Heart left ventricle (tissue), 13 donors: ENCODE results near the gene ARL5C.

Source experiments
- CTCF ChIP-seq, 12 donors: fragments of 200-600 bp; sonication (generic) in 4 of 12; IDR thresholded peaks; one replicate each; pipeline versions ENCODE4 v1.5.0 to v1.8.0; 2018 to 2022; ENCODE audit warnings: antibody characterized with exemption in 12 of 12, mild to moderate bottlenecking in 5 of 12
- POLR2A ChIP-seq, 2 donors: fragments of 450-650 bp; IDR thresholded peaks; one replicate each; pipeline ENCODE4 v1.6.1; 2017; ENCODE audit warnings: antibody characterized with exemption in 2 of 2, mild to moderate bottlenecking in 2 of 2, moderate library complexity in 2 of 2
- donor health status: ischemic (EF 13 %, LVEDD 7.1; RV severe dilation, severe dysfunction).
- donor health status: DM: no; HTN: yes; CAD: no.
- donor health status: DM: no; HTN: no; CAD: no.
- donor health status: ischemic (EF 25% LVEDD 6.9; RV normal size, moderate dysfunction).
- donor health status: ischemic (EF 25% LVEDD 5.7; RV mildly dilated, moderate dysfunction).
- donor health status: ischemic (EF 35%, LVEDD 5.7; RV mildly dilated, moderate dysfunction).
- donor health status: nonischemic (EF 11% LVEDD 7.7; RV severe dilation, severe dysfunction).
- donor health status: DM: yes; HTN: yes; CAD: no.
- donor health status: PGD.
- donor health status: ischemic (EF 29% LVEDD 5.4; RV normal size, mild dysfunction).
- donor health status: nonischemic (EF 23%, LVEDD 6.1; RV moderate dilation, normal function).

- TF ChIP-seq CTCF (IDR thresholded peaks at IDR 0.05): no peak
- no peak for TF ChIP-seq POLR2A (IDR thresholded peaks at IDR 0.05)
These were observed 58.0 kb downstream of the ARL5C start for GRCh38 chr17:39107973-39108372.
